Body of pancreas (tissue), 4 donors: ENCODE data around the gene SLC22A23. TPM values are rescaled to one million over a fixed set of nuclear protein-coding genes. Genes with fewer than 3 reads are reported as not detected.

Experiments
- ATAC-seq: fragments of 150-250 bp; one replicate; pipeline ENCODE4 v1.9.1; 2016
- DNase-seq, 4 donors: peaks; one replicate each; pipeline ENCODE4 v3.0.0-alpha.2; 2019
- H3K27ac ChIP-seq, 4 donors: fragments of 200-600 bp; sonication (generic); 1 replicate in 3 of 4; 2 replicates in 1 of 4; pipeline versions ENCODE4 v1.5.1 to v1.6.1; 2016 to 2019; ENCODE audit warnings: mild to moderate bottlenecking in 1 of 4, mixed read lengths in 1 of 4, moderate library complexity in 1 of 4
- H3K27me3 ChIP-seq, 2 donors: fragments of 200-600 bp; sonication (generic); one replicate each; pipeline ENCODE4 v1.6.0; 2016; ENCODE audit warnings: mild to moderate bottlenecking in 1 of 2
- H3K36me3 ChIP-seq, 2 donors: fragments of 200-600 bp; sonication (generic); replicated peaks in 1 of 2; 2 replicates each; pipeline ENCODE4 v1.5.1; 2016; ENCODE audit warnings: low read depth in 2 of 2; ENCODE audit not compliant: insufficient read depth in 1 of 2
- H3K4me1 ChIP-seq: fragments of 200-600 bp; sonication (generic); one replicate; pipeline ENCODE4 v1.6.0; 2016
- H3K4me3 ChIP-seq, 2 donors: fragments of 200-600 bp; sonication (generic); 1 replicate in 1 of 2; 2 replicates in 1 of 2; pipeline ENCODE4 v1.5.1; 2016 to 2019
- H3K9me3 ChIP-seq, 3 donors: fragments of 200-600 bp; sonication (generic); 1 replicate in 2 of 3; 2 replicates in 1 of 3; pipeline ENCODE4 v1.5.1; 2016
- POLR2A ChIP-seq, 3 donors: fragments of 450-650 bp; IDR thresholded peaks; one replicate each; pipeline ENCODE4 v1.6.1; 2016; ENCODE audit warnings: antibody characterized with exemption in 3 of 3, mild to moderate bottlenecking in 2 of 3
- WGBS, 2 donors: methylation state at CpG; one replicate each; pipeline ENCODE4 v1.1.5; 2017; 5-methylcytosine and 5-hydroxymethylcytosine counted together
- intact Hi-C: fragments of 100-400 bp; cut with DNase I; formaldehyde crosslinking; loops from one replicate; pipeline ENCODE4 v1.15.1; 2023
- total RNA-seq, 2 donors: library from RNA; depleted of rRNA; stranded (reverse); fragments of >200 nt; gene quantifications; one replicate each; pipeline ENCODE4 v1.1.0, GENCODE V29; 2016
- TF ChIP-seq, protein P1 (sequence below), 7 experiments: fragments of 450-650 bp in 4 of 7; fragments of 200-600 bp in 3 of 7; sonication (generic) in 3 of 7; IDR thresholded peaks; one replicate each; pipeline ENCODE4 v1.5.1; 2016 to 2019; ENCODE audit warnings: antibody characterized with exemption in 7 of 7

Gene SLC22A23
- total RNA-seq, 2 donors from 2014 or later, result 20.4 to 32.2 TPM

DNA sequence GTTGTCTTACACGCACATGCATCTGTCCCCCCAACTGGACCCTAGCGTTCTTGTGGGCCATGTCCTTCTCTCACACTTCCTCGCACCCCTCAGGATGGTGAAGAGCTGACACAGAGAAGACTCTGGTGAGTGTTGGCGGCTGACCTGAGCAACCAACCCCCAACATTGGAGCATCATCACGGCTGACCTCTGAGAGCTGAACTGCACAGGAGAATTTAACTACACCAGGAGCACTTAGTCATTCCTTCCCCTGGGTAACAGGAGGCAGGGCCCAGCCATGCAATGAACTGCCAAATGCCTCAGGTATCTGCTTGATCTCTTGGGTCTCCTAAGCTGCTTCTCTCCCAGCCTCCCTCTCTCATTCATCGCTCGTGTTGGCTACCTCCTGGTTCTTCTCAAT, 109.6 kb downstream of the SLC22A23 start:
- Histone ChIP-seq H3K27ac (no peak overlapping the region), H3K4me3 (no peak overlapping the region), H3K9me3 (no peaks in the 10 kb centered on the region), H3K4me1 (peaks cover 50% of the 10 kb centered on the region), H3K27me3 (no peaks in the 10 kb centered on the region), H3K36me3 (no peaks in the 10 kb centered on the region)
- DNase-seq (no peak), ATAC-seq (no peak)
- intact Hi-C loops, result no loop called here
- 97 to 98% methylated on average over 7 of the region's 7 CpGs for WGBS, 2 donors
- no peak for TF ChIP-seq POLR2A (IDR thresholded peaks at IDR 0.05)

DNA sequence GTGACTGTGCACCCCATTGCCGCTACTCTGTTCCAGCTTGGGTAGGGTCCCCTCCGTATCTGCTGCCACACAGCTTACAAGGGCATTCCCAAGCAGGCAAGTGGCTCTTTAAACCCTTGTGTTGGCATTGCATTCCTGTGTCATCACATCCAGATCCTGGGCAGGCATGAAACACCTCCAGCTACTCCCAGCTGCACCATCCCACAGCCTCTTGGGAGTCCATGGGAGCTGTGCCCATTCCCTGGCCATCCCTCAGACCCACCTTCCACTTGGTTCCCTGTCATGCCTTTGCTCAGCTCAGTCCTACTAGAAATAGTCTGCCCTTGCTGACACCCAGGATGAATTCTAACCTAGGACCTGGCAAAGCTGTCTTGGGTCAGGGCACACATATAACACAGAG, 110.4 kb downstream of the SLC22A23 start:
- peak; percentile 36 for ATAC-seq
- Histone ChIP-seq H3K4me3 (no peak overlapping the region), H3K27ac (peak overlapping the region; percentile 30 to 58 (median 41)), H3K9me3 (no peaks in the 10 kb centered on the region), H3K4me1 (peaks cover 44% of the 10 kb centered on the region), H3K27me3 (no peaks in the 10 kb centered on the region), H3K36me3 (no peaks in the 10 kb centered on the region)
- TF ChIP-seq, protein P1, sequence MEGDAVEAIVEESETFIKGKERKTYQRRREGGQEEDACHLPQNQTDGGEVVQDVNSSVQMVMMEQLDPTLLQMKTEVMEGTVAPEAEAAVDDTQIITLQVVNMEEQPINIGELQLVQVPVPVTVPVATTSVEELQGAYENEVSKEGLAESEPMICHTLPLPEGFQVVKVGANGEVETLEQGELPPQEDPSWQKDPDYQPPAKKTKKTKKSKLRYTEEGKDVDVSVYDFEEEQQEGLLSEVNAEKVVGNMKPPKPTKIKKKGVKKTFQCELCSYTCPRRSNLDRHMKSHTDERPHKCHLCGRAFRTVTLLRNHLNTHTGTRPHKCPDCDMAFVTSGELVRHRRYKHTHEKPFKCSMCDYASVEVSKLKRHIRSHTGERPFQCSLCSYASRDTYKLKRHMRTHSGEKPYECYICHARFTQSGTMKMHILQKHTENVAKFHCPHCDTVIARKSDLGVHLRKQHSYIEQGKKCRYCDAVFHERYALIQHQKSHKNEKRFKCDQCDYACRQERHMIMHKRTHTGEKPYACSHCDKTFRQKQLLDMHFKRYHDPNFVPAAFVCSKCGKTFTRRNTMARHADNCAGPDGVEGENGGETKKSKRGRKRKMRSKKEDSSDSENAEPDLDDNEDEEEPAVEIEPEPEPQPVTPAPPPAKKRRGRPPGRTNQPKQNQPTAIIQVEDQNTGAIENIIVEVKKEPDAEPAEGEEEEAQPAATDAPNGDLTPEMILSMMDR (IDR thresholded peaks at IDR 0.05), result no peak
- no peak for TF ChIP-seq POLR2A (IDR thresholded peaks at IDR 0.05)
- intact Hi-C loops, result no loop called here
- 82 to 90% methylated on average over 2 of the region's 2 CpGs for WGBS, 2 donors
- no peak for DNase-seq

DNA sequence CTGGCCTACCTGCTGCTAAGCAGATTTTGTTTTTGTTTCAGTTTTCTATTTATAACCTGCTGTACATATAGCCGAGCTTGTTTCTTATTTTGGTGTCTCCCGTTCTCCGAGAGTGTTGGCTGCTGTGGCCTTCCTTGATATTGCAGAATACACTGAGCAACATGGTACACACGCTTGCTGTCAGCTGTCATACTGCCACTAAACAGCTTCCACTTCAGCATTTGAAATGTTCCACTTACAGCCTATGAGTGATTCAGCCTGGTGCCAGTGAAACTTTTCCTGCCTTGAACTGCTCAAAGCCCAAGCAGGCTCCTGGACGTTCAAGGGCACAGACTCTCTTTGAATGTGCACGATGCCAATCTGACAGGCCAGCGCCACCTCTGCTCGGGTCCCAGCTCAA, 111.0 kb downstream of the SLC22A23 start:
- peaks cover 45% of the 10 kb centered on the region for H3K4me1 ChIP-seq
- H3K9me3 ChIP-seq, result no peaks in the 10 kb centered on the region
- peak in 3 of 4 donors; percentile 40 to 53 (median 53) for DNase-seq
- WGBS, 2 donors, result 25 to 46% methylated on average over 7 to 8 of the region's 8 CpGs
- H3K27me3 ChIP-seq, result no peaks in the 10 kb centered on the region
- H3K27ac ChIP-seq, result peak overlapping the region; percentile 30 to 58 (median 41)
- intact Hi-C loops, result no loop called here
- peak; percentile 71 for ATAC-seq
- TF ChIP-seq POLR2A (IDR thresholded peaks at IDR 0.05), result no peak
- TF ChIP-seq, protein P1 (IDR thresholded peaks at IDR 0.05), result no peak
- H3K36me3 ChIP-seq, result no peaks in the 10 kb centered on the region
- no peak overlapping the region for H3K4me3 ChIP-seq

DNA sequence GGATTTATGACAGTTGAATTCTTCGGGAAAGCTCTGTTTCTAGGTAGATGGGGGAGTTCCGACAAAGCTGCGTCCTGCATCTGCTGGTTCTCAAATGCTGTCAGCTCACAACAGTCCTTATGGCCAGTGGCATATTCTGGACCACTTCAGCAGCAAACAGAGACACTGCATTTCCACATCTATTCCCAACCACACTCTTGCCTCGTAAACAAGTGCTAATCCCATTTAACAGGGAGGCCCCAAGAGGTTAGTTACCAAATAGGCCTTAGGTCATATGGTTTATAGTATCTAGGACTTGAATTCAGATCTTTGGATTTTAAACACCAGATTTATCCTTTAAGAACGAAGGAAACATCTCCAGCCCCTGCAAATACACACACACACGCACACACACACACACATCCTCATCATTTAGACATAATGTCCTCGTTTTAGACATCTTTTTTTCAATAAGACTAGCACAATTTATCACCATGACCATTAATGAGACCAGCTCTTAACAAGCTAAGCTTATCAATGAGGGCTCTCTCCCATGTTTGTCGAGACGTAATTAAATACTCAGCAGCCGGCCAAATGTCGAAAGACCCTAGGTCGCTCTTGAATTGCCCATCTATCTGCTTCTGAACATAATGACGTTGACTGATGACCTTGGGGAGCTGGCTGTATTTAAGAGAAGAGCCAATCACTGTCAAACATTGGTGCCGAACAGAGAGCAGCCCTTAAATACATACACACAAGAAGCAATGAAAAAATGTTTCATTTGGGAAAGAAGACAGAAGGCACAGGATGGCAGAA, 113.6 kb downstream of the SLC22A23 start:
- ATAC-seq, result no peak
- no peak for TF ChIP-seq POLR2A (IDR thresholded peaks at IDR 0.05)
- TF ChIP-seq, protein P1 (IDR thresholded peaks at IDR 0.05), result no peak
- Histone ChIP-seq H3K27me3 (no peaks in the 10 kb centered on the region), H3K4me3 (no peak overlapping the region), H3K27ac (no peak overlapping the region), H3K9me3 (no peaks in the 10 kb centered on the region), H3K4me1 (peaks cover 47% of the 10 kb centered on the region), H3K36me3 (no peaks in the 10 kb centered on the region)
- 72 to 73% methylated on average over 14 of the region's 14 CpGs for WGBS, 2 donors
- DNase-seq, result no peak
- intact Hi-C loops, result no loop called here

DNA sequence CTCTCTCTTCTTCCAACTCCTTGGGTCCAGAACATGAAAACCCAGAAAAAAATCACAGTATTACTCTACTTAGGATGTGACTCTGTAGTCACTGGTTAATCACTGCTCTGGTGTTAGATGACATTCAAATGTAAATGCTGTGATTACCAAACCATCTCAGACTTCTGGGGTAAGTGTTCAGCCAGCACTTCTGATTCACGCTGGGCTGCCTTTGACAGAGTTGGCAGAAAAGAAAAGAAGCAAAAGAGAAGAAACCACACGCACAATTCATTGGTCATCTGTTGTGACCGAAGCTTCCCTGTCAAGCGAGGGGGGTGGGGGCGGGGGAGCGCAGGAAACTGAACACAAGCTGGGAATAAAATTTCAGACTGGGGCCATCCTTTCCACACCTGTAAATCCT, 115.4 kb downstream of the SLC22A23 start:
- no peak for ATAC-seq
- Histone ChIP-seq H3K27me3 (no peaks in the 10 kb centered on the region), H3K36me3 (no peaks in the 10 kb centered on the region), H3K27ac (peak overlapping the region in 2 of 4 donors; percentile 28 to 37), H3K4me1 (peaks cover 62% of the 10 kb centered on the region), H3K4me3 (no peak overlapping the region), H3K9me3 (no peaks in the 10 kb centered on the region)
- TF ChIP-seq, protein P1 (IDR thresholded peaks at IDR 0.05), result no peak
- no peak for TF ChIP-seq POLR2A (IDR thresholded peaks at IDR 0.05)
- intact Hi-C loops, result no loop called here
- no peak for DNase-seq
- 83 to 91% methylated on average over 6 of the region's 6 CpGs for WGBS, 2 donors
